ENCODE results near the gene FRMD4A.

Gene FRMD4A

GRCh38 chr10:14039968-14040668 is 290.6 kb downstream of the FRMD4A start:
- no peaks in the 10 kb centered on the region for H3K27me3 ChIP-seq (ENCODE audit: low read length)

GRCh38 chr10:14036233-14036632 is 294.5 kb downstream of the FRMD4A start:
- TF ChIP-seq CTCF (IDR thresholded peaks at IDR 0.05; ENCODE audit: insufficient read depth, low read length, poor library complexity, severe bottlenecking), result no peak
- no peak for TF ChIP-seq EZH2phosphoT487 (conservative IDR thresholded peaks at IDR 0.05; ENCODE audit: low read length)
- no peak overlapping the region for H3K9ac ChIP-seq (ENCODE audit: low read length)
- H4K20me1 ChIP-seq (ENCODE audit: low read depth, low read length), result no peaks in the 10 kb centered on the region
- H2AFZ ChIP-seq (ENCODE audit: low read depth, low read length, severe bottlenecking), result no peak overlapping the region
- no peak overlapping the region for H3K27ac ChIP-seq (ENCODE audit: low read depth, low read length)
- no peaks in the 10 kb centered on the region for H3K36me3 ChIP-seq (ENCODE audit: low read length)
- H3K27me3 ChIP-seq (ENCODE audit: low read length), result no peaks in the 10 kb centered on the region
- H3F3A ChIP-seq (ENCODE audit: insufficient read depth), result no peaks in the 10 kb centered on the region
- H3K4me3 ChIP-seq (ENCODE audit: insufficient read depth, low read length, poor library complexity, severe bottlenecking), result no peak overlapping the region
- H3K9me2 ChIP-seq (replicated peaks; ENCODE audit: insufficient read depth, low read length), result no peaks in the 10 kb centered on the region
- H3K9me3 ChIP-seq (ENCODE audit: insufficient read depth, low read length), result no peaks in the 10 kb centered on the region
- no peak overlapping the region for H3K4me2 ChIP-seq (ENCODE audit: low read depth, low read length, poor library complexity, severe bottlenecking)
- no peaks in the 10 kb centered on the region for H3K79me2 ChIP-seq (ENCODE audit: insufficient read depth, low read length)

More at GRCh38 chr10:14039968-14040668, 290.6 kb downstream of the FRMD4A start:
- H3K79me2 ChIP-seq (ENCODE audit: insufficient read depth, low read length), result no peaks in the 10 kb centered on the region
- H2AFZ ChIP-seq (ENCODE audit: low read depth, low read length, severe bottlenecking), result no peak overlapping the region
- H3K9me2 ChIP-seq (replicated peaks; ENCODE audit: insufficient read depth, low read length), result no peaks in the 10 kb centered on the region
- H3K9ac ChIP-seq (ENCODE audit: low read length), result no peak overlapping the region
- no peak for TF ChIP-seq CTCF (IDR thresholded peaks at IDR 0.05; ENCODE audit: insufficient read depth, low read length, poor library complexity, severe bottlenecking)
- TF ChIP-seq EZH2phosphoT487 (conservative IDR thresholded peaks at IDR 0.05; ENCODE audit: low read length), result no peak
- no peaks in the 10 kb centered on the region for H3F3A ChIP-seq (ENCODE audit: insufficient read depth)
- no peaks in the 10 kb centered on the region for H4K20me1 ChIP-seq (ENCODE audit: low read depth, low read length)
- no peak overlapping the region for H3K27ac ChIP-seq (ENCODE audit: low read depth, low read length)
- H3K4me2 ChIP-seq (ENCODE audit: low read depth, low read length, poor library complexity, severe bottlenecking), result no peak overlapping the region
- no peak overlapping the region for H3K4me3 ChIP-seq (ENCODE audit: insufficient read depth, low read length, poor library complexity, severe bottlenecking)
- no peaks in the 10 kb centered on the region for H3K36me3 ChIP-seq (ENCODE audit: low read length)
- H3K9me3 ChIP-seq (ENCODE audit: insufficient read depth, low read length), result no peaks in the 10 kb centered on the region

GRCh38 chr10:14035506-14035905 is 295.2 kb downstream of the FRMD4A start:
- Histone ChIP-seq H2AFZ (ENCODE audit: low read depth, low read length, severe bottlenecking) (no peak overlapping the region), H3K4me2 (ENCODE audit: low read depth, low read length, poor library complexity, severe bottlenecking) (no peak overlapping the region), H3K9me2 (replicated peaks; ENCODE audit: insufficient read depth, low read length) (no peaks in the 10 kb centered on the region), H3K9ac (ENCODE audit: low read length) (no peak overlapping the region), H3K27ac (ENCODE audit: low read depth, low read length) (no peak overlapping the region), H3K9me3 (ENCODE audit: insufficient read depth, low read length) (no peaks in the 10 kb centered on the region), H3K27me3 (ENCODE audit: low read length) (no peaks in the 10 kb centered on the region), H3K79me2 (ENCODE audit: insufficient read depth, low read length) (no peaks in the 10 kb centered on the region), H4K20me1 (ENCODE audit: low read depth, low read length) (no peaks in the 10 kb centered on the region), H3K4me3 (ENCODE audit: insufficient read depth, low read length, poor library complexity, severe bottlenecking) (no peak overlapping the region), H3K36me3 (ENCODE audit: low read length) (no peaks in the 10 kb centered on the region), H3F3A (ENCODE audit: insufficient read depth) (no peaks in the 10 kb centered on the region)
- TF ChIP-seq EZH2phosphoT487 (conservative IDR thresholded peaks at IDR 0.05; ENCODE audit: low read length), result no peak
- no peak for TF ChIP-seq CTCF (IDR thresholded peaks at IDR 0.05; ENCODE audit: insufficient read depth, low read length, poor library complexity, severe bottlenecking)

Data from SU-DHL-6 (cell line).